ENCODE measurements around the gene CLIC3.
A peak's percentile ranks its signal among the peaks of the same experiment; 100 is the strongest.

CLIC3 gene

GRCh38 chr9:137030538-137031527 lies 34.5 kb upstream of the CLIC3 start:
- peak; percentile 53 for DNase-seq (ENCODE audit: low read depth)

- DNase-seq (ENCODE audit: low read depth) = no peak
Measured at GRCh38 chr9:137030006-137030405, 33.6 kb upstream of the CLIC3 start.

DNA sequence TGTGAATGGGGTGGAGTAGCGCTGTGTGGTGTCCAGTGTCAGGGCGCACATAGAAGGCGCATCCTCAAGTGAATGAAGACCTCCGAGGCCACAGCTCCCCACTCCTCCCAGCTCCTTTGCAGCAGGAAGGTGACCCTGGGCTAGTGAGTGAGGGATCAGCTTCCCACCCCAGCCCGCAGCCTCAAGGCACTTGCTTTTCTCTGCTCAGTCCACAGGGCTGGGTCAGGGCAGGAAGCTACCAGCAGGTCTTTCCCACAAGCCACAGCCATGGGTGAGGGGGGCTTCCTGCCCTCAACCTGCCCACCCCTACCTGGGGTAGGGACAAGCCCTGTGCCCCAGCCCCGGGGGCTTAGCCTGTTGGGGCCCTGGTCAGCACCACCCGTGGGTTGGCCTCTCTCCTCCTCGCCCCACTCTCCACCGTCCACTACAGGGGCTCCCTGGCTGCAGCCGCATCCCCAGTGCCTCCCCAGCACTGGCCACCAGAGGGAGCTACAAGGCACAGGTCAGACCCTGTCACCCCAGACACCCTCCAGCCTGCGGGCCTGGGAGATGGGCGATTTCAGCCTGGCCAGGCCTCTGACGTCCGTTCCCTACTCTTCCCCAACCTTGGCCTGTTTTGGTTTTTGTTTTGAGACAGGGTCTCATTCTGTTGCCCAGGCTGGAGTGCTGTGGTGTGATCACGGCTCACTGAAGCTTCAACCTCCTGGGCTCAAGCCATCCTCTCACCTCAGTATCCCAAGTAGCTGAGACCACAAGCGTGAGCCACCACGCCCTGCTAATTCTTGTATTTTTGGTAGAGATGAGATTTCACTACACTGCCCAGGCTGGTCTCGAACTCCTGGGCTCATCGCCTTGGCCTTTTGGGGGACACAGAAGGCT lies 32.9 kb upstream of the CLIC3 start:
- DNase-seq (ENCODE audit: low read depth) = peak; percentile 38

GRCh38 chr9:137028263-137029057 lies 32.1 kb upstream of the CLIC3 start:
- DNase-seq (ENCODE audit: low read depth) = no peak

DNA sequence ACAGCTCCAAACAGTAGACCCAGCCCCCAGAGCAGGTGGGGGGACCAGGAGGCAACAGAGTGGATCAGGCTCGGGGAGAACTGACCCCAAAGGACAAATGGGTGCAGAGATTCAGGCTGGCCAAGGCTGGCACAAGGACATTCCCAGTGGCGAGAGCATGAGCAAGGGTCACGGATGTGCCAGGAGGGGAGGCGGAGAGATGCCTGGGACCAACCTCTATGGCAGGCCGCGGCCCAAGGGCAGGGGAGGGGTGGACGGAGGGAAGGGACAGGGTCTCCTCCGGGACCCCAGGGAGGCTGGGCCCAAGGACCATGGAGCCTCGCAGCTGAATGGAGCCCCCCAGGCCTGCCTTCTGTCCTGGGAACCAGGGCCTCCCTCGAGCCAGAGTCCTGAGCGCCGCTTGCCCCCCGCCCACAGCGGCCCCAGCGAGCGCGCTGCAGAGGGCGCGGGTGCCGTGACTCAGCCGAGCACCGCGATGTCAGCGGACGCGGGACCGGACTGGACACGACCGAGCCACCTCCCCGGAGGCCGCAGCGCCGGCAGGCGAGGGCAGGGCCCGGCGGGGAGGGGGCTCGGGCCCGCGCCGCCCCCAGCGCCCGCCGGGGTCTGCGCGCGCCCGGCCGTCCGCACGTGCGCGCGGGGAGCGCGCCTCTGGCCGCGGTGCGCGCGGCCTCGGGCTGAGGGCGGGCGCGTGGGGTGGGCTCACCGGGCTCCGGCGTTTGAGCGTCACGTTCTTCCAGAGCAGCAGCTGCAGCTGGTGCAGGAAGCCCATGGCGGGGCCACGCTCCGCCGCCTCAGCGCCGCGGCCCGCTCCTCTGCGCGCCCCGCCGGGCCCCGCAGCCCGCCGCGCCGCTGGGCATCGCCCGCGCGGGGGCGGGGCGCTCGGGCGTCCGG lies 31.2 kb upstream of the CLIC3 start, which contains the start of gene ABCA2:
TSS of gene ABCA2 (minus strand) at position 869 of the 894 bp plus-strand sequence. CDS start at position 772, 97 bp downstream.
- DNase-seq (ENCODE audit: low read depth) = no peak

GRCh38 chr9:137026828-137027227 lies 30.5 kb upstream of the CLIC3 start:
- DNase-seq (ENCODE audit: low read depth) = no peak

DNA sequence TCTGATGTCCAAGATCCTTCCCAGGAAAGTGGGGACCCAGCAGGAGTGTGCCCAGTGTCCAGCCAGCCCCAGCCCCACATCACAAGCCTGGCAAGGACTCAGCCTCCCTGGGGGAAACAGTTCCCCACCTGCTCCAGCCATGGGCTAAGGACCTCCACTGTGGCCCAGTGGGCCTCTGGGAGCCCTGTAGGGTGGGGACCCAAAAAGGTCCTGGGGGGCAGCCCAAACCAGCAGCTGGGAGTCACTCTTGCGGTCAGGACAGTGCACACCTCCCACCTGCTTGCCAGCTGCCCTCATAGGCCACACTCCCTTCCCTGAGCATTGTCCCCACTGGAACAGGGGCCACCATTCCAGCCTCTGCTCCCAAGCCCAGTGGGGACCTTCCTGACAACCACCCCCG lies 30.0 kb upstream of the CLIC3 start:
- DNase-seq (ENCODE audit: low read depth) = no peak

DNA sequence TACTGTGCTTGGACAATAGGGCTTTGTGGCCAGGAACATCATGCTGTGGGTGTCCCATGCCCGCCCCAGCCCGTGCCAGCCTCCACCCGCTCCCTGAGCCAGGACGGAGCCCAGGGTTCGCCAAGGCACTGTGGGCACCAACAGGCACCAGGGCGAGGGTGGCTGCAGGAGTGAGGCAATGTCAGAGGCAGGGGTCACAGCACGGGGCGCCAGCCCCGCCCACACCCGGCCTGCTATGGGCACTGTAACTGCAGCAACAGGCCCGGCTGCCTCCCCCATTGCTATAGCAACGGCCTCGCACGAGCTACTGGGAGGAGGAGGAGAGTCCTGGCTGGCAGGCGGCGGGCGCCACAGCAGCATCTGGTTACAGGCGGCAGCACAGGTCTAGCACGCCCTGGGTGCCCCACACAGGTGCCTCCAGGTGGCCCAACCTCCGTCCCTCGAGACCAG lies 29.2 kb upstream of the CLIC3 start:
- peak; percentile 31 for DNase-seq (ENCODE audit: low read depth)

DNA sequence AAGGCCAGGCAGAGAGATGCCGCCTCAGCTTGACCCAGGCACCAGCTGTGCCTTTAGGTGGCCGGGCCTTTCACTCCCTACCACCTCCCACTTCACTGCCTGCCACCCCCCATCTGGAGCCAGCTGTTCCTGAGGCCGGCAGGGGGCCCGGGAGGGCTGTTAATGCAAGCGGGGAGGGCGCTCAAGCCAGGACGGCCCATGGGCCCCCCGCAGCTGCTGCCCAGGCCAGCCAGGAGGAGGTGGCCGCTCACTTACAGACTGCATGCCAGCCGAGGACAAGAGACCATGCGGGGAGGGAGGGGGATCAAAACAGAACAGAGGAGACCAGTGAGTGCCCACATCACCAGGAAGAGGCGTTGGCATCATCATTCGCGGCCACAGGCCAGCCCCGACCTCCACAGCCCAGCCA lies 27.2 kb upstream of the CLIC3 start:
- no peak for DNase-seq (ENCODE audit: low read depth)

GRCh38 chr9:137023157-137023556 lies 26.8 kb upstream of the CLIC3 start:
- DNase-seq (ENCODE audit: low read depth) = no peak

DNA sequence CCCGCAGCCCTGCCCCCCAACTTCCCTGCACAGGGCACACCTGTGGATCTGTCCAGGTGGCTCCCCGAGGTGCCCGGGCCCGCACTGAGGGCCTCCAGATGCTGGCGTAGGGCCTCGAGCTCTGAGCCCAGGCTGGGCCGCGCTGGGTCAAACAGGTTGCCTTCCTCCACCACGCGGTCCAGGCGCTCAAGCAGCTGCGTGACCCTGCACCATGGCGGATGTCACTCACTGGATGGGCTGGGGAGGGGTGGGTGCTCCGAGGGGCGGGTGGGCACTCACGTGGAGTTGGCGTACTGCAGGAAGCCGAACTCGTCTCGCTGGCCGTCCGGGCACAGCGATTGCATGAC lies 26.3 kb upstream of the CLIC3 start:
- DNase-seq (ENCODE audit: low read depth) = no peak

- DNase-seq (ENCODE audit: low read depth) = peak; percentile 62
Measured at GRCh38 chr9:137021979-137022661, 25.8 kb upstream of the CLIC3 start.

- DNase-seq (ENCODE audit: low read depth) = no peak
Measured at GRCh38 chr9:137021568-137021978, 25.2 kb upstream of the CLIC3 start.

- no peak for DNase-seq (ENCODE audit: low read depth)
Measured at GRCh38 chr9:137020771-137021567, 24.6 kb upstream of the CLIC3 start.

DNA sequence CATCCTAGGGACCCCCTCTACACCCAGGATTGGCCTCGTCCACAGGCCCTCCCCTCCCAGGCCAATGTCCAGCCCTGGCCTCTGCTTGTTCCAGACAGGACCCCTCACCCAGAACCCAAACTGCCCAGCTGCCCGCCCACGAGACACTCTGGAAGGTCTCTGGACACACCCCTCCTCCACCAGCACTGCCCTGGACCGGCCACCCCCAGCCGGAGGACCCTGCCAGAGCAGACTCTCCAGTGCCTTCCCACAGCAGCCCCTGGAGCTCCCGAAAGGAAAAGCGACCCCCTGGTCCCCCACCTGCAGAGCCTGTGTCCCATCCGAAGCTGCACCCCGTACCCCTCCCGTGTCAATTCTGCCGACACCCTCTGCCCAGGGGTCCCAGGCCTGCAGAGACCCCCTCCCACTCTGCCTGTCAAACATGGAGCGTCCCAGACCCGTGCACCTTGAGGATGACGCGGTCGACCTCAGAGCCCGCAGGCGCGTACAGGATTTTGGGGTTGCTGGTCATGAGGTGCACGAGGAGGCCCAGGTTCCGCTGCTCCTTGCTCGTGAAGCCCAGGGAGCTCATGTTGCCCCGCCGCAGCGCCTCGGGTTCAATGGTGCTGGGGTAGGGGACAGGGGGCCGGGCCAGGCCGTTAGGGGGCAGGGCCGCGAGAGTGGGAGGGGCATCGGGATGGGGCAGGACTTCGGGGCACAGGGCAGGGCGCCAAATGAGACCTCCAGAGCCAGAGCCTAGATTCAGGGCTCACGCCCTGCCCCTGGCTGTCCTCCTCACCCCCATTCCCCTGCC lies 23.7 kb upstream of the CLIC3 start:
- no peak for DNase-seq (ENCODE audit: low read depth)

DNA sequence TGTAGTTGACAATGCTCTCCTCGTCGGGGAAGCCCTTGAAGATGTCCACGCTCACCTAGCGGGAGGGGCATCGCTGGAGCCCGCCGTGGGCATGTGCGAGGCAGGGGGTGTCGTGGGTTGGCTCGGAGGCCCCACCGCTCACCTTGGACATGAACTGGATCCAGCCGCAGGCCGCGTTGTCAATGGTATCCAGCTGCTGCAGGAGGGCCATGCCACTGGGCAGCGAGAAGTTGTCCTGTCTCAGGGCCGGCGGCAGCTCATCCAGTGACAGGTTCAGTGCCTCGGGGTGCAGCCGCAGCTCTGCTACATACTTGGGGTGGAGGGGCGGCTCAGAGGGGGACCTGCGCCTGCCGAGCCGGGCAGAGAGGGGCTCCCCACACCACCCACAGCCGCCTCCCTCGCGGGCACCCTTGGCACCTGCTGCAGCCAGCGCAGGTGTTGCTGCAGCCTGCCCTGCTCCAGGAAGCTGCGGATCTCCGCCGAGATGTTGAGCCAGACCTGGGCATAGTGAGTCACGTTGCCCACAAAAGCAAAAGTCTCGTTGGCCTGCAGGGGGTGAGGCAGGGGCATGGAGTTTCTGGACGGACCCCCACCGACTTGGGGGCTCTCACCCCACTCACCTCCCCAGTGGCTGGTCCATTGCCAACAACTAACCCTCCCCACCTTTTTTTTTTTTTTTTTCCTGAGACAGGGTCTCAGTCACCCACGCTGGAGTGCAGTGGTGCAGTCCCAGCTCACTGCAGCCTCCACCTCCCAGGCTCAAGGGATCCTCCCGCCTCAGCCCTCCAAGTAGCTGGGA lies 22.6 kb upstream of the CLIC3 start:
- no peak for DNase-seq (ENCODE audit: low read depth)

GRCh38 chr9:137017791-137018497 lies 21.6 kb upstream of the CLIC3 start:
- no peak for DNase-seq (ENCODE audit: low read depth)
